Natural killer cell treated with Interleukin-12 subunit alpha and Interleukin-12 subunit beta and Interleukin-15 and Interleukin-18, amount 100 ng/mL, for 72 hours (primary cell): ENCODE results near the gene PTPRT. TPM values are rescaled to one million over a fixed set of nuclear protein-coding genes. Genes with fewer than 3 reads are reported as not detected.

Experiments used
- ATAC-seq, 2 donors: fragments of 150-1000 bp; cut with Tn5 transposase in 1 of 2; sonication (Bioruptor Pico), chemical (Tn5 transposase) in 1 of 2; 2 replicates each; pipeline ENCODE4 v1.10.0; 2021
- DNase-seq: peaks from one replicate; pipeline ENCODE4 v3.0.0; 2022; ENCODE audit warnings: low spot score
- H3K27ac Mint-ChIP-seq, 2 donors: 1 replicate in 1 of 2; 2 replicates in 1 of 2; pipeline ENCODE4 v1.8.0; 2022; ENCODE audit warnings: mixed read lengths in 2 of 2, mild to moderate bottlenecking in 1 of 2, moderate library complexity in 1 of 2
- H3K27me3 Mint-ChIP-seq, 2 donors: 1 replicate in 1 of 2; 2 replicates in 1 of 2; pipeline ENCODE4 v1.8.0; 2022; ENCODE audit warnings: mixed read lengths in 2 of 2
- H3K36me3 Mint-ChIP-seq: one replicate; pipeline ENCODE4 v1.8.0; 2022; ENCODE audit warnings: mixed read lengths
- H3K4me1 Mint-ChIP-seq, 2 donors: 1 replicate in 1 of 2; 2 replicates in 1 of 2; pipeline ENCODE4 v1.8.0; 2022; ENCODE audit warnings: low read depth in 2 of 2, mixed read lengths in 2 of 2, mild to moderate bottlenecking in 1 of 2
- H3K4me3 Mint-ChIP-seq: one replicate; pipeline ENCODE4 v1.8.0; 2022; ENCODE audit warnings: mixed read lengths
- H3K9me3 Mint-ChIP-seq: 2 replicates; pipeline ENCODE4 v1.8.0; 2022; ENCODE audit warnings: mixed read lengths
- total RNA-seq, 2 donors: library from RNA; stranded (reverse); gene quantifications; one replicate each; pipeline ENCODE4 v1.2.3, GENCODE V29; 2022

PTPRT gene
- total RNA-seq, 2 donors from 2014 or later, result not detected

- no peaks in the 10 kb centered on the region for H3K9me3 Mint-ChIP-seq
- no peaks in the 10 kb centered on the region for H3K27me3 Mint-ChIP-seq
- no peak overlapping the region for H3K27ac Mint-ChIP-seq
- no peaks in the 10 kb centered on the region for H3K4me1 Mint-ChIP-seq
- no peak for DNase-seq
- H3K36me3 Mint-ChIP-seq, result no peaks in the 10 kb centered on the region
- H3K4me3 Mint-ChIP-seq, result no peak overlapping the region
- ATAC-seq, result no peak
These were observed 683.3 kb downstream of the PTPRT start for GRCh38 chr20:42506397-42506796.

DNA sequence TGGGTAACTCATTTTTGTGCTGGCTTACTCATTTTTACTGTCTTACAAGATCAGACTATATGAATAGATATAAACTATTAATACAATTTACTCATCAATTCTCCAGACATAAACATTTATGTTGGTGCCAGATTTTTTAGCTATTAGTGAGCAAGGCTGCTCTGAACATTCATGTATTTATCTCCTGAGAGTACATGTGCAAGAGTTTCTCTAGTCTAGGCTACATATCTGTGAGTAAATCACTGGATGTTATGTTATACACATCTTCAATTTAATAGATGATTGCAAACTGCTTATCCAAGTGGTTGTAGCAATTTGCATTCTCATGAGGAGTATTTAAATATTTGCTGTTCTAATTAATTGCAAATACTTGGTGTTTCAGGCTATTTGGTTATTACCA is 687.1 kb downstream of the PTPRT start:
- ATAC-seq, result no peak
- peaks cover 8% of the 10 kb centered on the region for H3K9me3 Mint-ChIP-seq
- DNase-seq, result no peak
- no peaks in the 10 kb centered on the region for H3K27me3 Mint-ChIP-seq
- H3K4me3 Mint-ChIP-seq, result no peak overlapping the region
- H3K27ac Mint-ChIP-seq, result no peak overlapping the region
- H3K4me1 Mint-ChIP-seq, result no peaks in the 10 kb centered on the region
- no peaks in the 10 kb centered on the region for H3K36me3 Mint-ChIP-seq

- no peak overlapping the region for H3K27ac Mint-ChIP-seq
- peaks cover 14% of the 10 kb centered on the region for H3K9me3 Mint-ChIP-seq
- H3K27me3 Mint-ChIP-seq, result no peaks in the 10 kb centered on the region
- H3K36me3 Mint-ChIP-seq, result no peaks in the 10 kb centered on the region
- no peak for DNase-seq
- no peak for ATAC-seq
- no peaks in the 10 kb centered on the region for H3K4me1 Mint-ChIP-seq
- no peak overlapping the region for H3K4me3 Mint-ChIP-seq
These were observed 693.1 kb downstream of the PTPRT start for GRCh38 chr20:42496595-42496994.

GRCh38 chr20:42494290-42494689 is 695.4 kb downstream of the PTPRT start:
- DNase-seq, result no peak
- Mint-ChIP-seq H3K27ac (no peak overlapping the region), H3K27me3 (no peaks in the 10 kb centered on the region), H3K4me1 (no peaks in the 10 kb centered on the region), H3K36me3 (no peaks in the 10 kb centered on the region), H3K4me3 (no peak overlapping the region), H3K9me3 (peaks cover 14% of the 10 kb centered on the region)
- no peak for ATAC-seq

- H3K4me3 Mint-ChIP-seq, result no peak overlapping the region
- no peaks in the 10 kb centered on the region for H3K27me3 Mint-ChIP-seq
- ATAC-seq, result no peak
These were observed 696.7 kb downstream of the PTPRT start for GRCh38 chr20:42493001-42493400.

GRCh38 chr20:42492290-42492689 is 697.4 kb downstream of the PTPRT start:
- H3K9me3 Mint-ChIP-seq, result peaks cover 6% of the 10 kb centered on the region
- DNase-seq, result no peak
- no peak overlapping the region for H3K4me3 Mint-ChIP-seq
- no peaks in the 10 kb centered on the region for H3K27me3 Mint-ChIP-seq
- H3K4me1 Mint-ChIP-seq, result no peaks in the 10 kb centered on the region
- no peak for ATAC-seq
- no peak overlapping the region for H3K27ac Mint-ChIP-seq
- H3K36me3 Mint-ChIP-seq, result no peaks in the 10 kb centered on the region

More at GRCh38 chr20:42493001-42493400, 696.7 kb downstream of the PTPRT start:
- no peak for DNase-seq
- H3K27ac Mint-ChIP-seq, result no peak overlapping the region
- no peaks in the 10 kb centered on the region for H3K4me1 Mint-ChIP-seq
- no peaks in the 10 kb centered on the region for H3K36me3 Mint-ChIP-seq
- peaks cover 8% of the 10 kb centered on the region for H3K9me3 Mint-ChIP-seq

DNA sequence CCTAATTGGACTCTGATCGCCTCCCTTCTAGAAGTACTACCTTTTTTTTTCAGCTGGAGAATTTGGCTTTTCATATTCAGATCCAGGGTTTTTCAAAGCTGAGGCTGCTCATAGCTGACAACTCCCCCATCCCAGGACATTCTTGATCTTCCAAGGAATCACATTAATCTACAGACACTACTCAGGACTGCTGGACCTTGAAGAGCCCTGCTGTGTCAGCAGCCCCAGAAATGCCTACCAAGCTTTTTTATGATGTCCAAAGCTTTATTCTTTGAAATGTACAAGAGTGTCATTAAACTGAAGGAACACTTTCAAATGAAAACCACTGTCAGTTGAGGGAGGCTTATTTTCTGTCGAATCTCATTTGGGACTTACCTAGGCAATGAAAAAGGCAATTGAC is 704.1 kb downstream of the PTPRT start:
- Mint-ChIP-seq H3K27ac (no peak overlapping the region), H3K36me3 (no peaks in the 10 kb centered on the region), H3K4me1 (no peaks in the 10 kb centered on the region), H3K9me3 (no peaks in the 10 kb centered on the region), H3K27me3 (no peaks in the 10 kb centered on the region), H3K4me3 (no peak overlapping the region)
- DNase-seq, result no peak
- no peak for ATAC-seq

- H3K27me3 Mint-ChIP-seq, result no peaks in the 10 kb centered on the region
- no peak for ATAC-seq
- H3K4me1 Mint-ChIP-seq, result no peaks in the 10 kb centered on the region
- no peak overlapping the region for H3K27ac Mint-ChIP-seq
- no peak overlapping the region for H3K4me3 Mint-ChIP-seq
- no peaks in the 10 kb centered on the region for H3K9me3 Mint-ChIP-seq
- no peaks in the 10 kb centered on the region for H3K36me3 Mint-ChIP-seq
- DNase-seq, result no peak
These were observed 704.8 kb downstream of the PTPRT start for GRCh38 chr20:42484790-42485375.

DNA sequence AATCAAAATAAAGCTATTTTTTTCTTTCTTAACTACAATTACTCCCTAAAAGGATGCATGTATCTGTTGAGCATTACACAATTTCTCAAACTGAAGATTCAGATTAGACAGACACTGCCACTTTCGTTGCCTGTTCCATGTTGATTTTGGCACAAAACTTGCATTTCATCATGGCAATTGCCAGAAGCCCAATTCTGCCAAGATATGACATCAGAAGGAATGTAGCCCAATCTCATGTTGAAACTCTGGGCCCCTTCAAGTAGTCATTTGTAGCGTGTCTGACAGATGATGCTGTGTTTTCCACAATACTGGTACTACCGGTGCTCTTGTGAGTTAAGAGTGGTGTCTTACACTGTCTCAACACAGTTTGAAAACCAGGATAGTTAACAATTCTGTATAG is 705.4 kb downstream of the PTPRT start:
- no peaks in the 10 kb centered on the region for H3K4me1 Mint-ChIP-seq
- no peaks in the 10 kb centered on the region for H3K9me3 Mint-ChIP-seq
- no peak overlapping the region for H3K4me3 Mint-ChIP-seq
- DNase-seq (no peak), ATAC-seq (no peak)
- H3K27me3 Mint-ChIP-seq, result no peaks in the 10 kb centered on the region
- H3K36me3 Mint-ChIP-seq, result no peaks in the 10 kb centered on the region
- no peak overlapping the region for H3K27ac Mint-ChIP-seq

- no peak for DNase-seq
- H3K36me3 Mint-ChIP-seq, result no peaks in the 10 kb centered on the region
- H3K27ac Mint-ChIP-seq, result no peak overlapping the region
- H3K9me3 Mint-ChIP-seq, result no peaks in the 10 kb centered on the region
- no peak for ATAC-seq
- H3K4me3 Mint-ChIP-seq, result no peak overlapping the region
- no peaks in the 10 kb centered on the region for H3K27me3 Mint-ChIP-seq
- no peaks in the 10 kb centered on the region for H3K4me1 Mint-ChIP-seq
These were observed 705.9 kb downstream of the PTPRT start for GRCh38 chr20:42483730-42484303.

- no peak overlapping the region for H3K4me3 Mint-ChIP-seq
- no peak overlapping the region for H3K27ac Mint-ChIP-seq
These were observed 706.9 kb downstream of the PTPRT start for GRCh38 chr20:42482808-42483207.

GRCh38 chr20:42475773-42476172 is 713.9 kb downstream of the PTPRT start:
- no peak for ATAC-seq
- H3K4me1 Mint-ChIP-seq, result no peaks in the 10 kb centered on the region
- no peak overlapping the region for H3K4me3 Mint-ChIP-seq
- H3K27me3 Mint-ChIP-seq, result no peaks in the 10 kb centered on the region
- no peak overlapping the region for H3K27ac Mint-ChIP-seq
- no peak for DNase-seq
- H3K9me3 Mint-ChIP-seq, result peaks cover 3% of the 10 kb centered on the region
- no peaks in the 10 kb centered on the region for H3K36me3 Mint-ChIP-seq

More at GRCh38 chr20:42482808-42483207, 706.9 kb downstream of the PTPRT start:
- ATAC-seq (no peak), DNase-seq (no peak)
- Mint-ChIP-seq H3K4me1 (no peaks in the 10 kb centered on the region), H3K9me3 (no peaks in the 10 kb centered on the region), H3K36me3 (no peaks in the 10 kb centered on the region), H3K27me3 (no peaks in the 10 kb centered on the region)

DNA sequence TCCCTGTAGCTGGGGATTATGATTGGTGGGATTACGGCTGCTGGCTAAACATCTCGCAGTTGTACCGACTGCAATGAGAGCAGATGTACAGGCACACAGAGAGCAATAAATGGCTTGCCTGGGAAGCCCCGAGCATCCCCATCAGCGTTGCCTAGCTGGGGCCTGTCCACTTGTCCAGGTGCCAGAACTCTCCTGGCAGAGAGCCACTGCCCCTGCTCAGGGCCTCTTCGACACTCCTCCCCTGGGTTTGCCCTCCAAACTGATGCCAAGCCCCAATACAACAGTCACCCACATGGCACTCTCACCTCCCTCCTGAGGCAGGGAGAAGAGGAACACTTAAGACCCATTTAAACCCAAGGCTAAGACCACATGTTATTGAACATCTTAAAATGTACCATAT is 715.1 kb downstream of the PTPRT start:
- ATAC-seq (no peak), DNase-seq (no peak)
- no peaks in the 10 kb centered on the region for H3K27me3 Mint-ChIP-seq
- no peak overlapping the region for H3K4me3 Mint-ChIP-seq
- peaks cover 6% of the 10 kb centered on the region for H3K9me3 Mint-ChIP-seq
- H3K4me1 Mint-ChIP-seq, result no peaks in the 10 kb centered on the region
- no peaks in the 10 kb centered on the region for H3K36me3 Mint-ChIP-seq
- H3K27ac Mint-ChIP-seq, result no peak overlapping the region

- Mint-ChIP-seq H3K4me1 (no peaks in the 10 kb centered on the region), H3K27ac (no peak overlapping the region), H3K27me3 (no peaks in the 10 kb centered on the region), H3K4me3 (no peak overlapping the region), H3K36me3 (no peaks in the 10 kb centered on the region), H3K9me3 (peaks cover 6% of the 10 kb centered on the region)
- ATAC-seq (no peak), DNase-seq (no peak)
These were observed 717.5 kb downstream of the PTPRT start for GRCh38 chr20:42472198-42472597.
